ENCODE data around the gene RBM12.

- TF ChIP-seq CTCF (IDR thresholded peaks at IDR 0.05) = no peak
- no peak for TF ChIP-seq POLR2AphosphoS5 (IDR thresholded peaks at IDR 0.05)
- TF ChIP-seq POLR2A (IDR thresholded peaks at IDR 0.05) = no peak
Measured at GRCh38 chr20:35653430-35653734, 11.3 kb downstream of the RBM12 start.

All from stomach (tissue), 4 donors.